CMK (cell line): ENCODE data around the gene ATP1B1.
"Not testable (repeated sequence)": the region's sequence is repeated elsewhere in the genome, so short reads cannot be mapped to it uniquely, and the experiment has no call there.

ENCODE experiments used
- DNase-seq: peaks from one replicate; pipeline ENCODE4 v3.0.0-alpha.2; 2010; ENCODE audit warnings: low read depth

Gene ATP1B1

GRCh38 chr1:169142129-169142528 is 35.6 kb downstream of the ATP1B1 start:
- no peak for DNase-seq

DNA sequence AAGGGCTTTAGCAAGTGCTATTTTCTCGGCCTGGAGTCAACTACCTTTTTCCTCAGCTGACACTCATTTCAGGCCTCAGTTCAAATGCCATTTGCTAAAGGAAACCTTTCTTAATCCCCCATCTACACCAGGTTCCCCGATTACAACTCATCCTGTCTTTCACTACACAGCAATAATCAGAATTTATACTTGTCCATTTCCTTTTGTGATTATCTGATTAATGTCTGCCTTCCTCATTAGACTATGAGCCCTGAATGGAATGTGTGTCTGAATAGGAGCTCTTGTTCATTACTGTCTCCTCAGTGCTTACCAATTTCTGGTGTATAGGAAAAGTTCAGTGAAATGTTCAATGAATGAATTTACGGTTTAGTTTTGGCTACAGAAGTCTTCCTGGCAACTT is 36.9 kb downstream of the ATP1B1 start:
- DNase-seq, result no peak

- no peak for DNase-seq
Measured at GRCh38 chr1:169143984-169144383, 37.5 kb downstream of the ATP1B1 start.

GRCh38 chr1:169144941-169145626 is 38.6 kb downstream of the ATP1B1 start:
- DNase-seq, result no peak

DNA sequence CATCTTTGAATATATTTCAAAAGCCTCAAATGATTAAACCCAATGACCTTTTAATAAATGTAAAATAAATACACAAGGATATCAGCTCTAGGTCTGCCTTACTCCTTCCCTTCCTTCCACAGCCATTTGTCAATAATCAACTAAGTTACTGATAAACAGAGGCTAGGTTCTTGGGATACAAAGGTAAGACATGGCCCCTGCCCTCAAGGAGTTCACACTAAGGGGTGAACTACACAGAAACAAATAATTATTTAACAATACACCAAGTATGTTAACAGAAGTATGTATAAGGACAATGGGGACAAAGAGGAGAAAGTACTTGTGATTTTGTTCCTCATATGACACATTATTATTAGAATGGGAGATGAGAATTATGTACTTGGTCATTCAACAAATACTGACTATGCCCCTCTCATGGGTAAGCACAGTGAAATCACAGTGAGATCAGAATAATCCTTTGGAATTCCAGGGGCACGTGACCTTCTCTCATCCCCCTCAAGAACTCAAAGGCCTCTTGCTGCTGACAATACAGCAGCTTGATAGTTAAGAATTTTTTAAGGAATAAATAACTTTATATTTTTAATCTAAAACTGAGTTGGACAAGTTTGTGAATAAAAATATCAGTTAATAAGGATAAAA is 40.2 kb downstream of the ATP1B1 start:
- DNase-seq, result no peak

DNA sequence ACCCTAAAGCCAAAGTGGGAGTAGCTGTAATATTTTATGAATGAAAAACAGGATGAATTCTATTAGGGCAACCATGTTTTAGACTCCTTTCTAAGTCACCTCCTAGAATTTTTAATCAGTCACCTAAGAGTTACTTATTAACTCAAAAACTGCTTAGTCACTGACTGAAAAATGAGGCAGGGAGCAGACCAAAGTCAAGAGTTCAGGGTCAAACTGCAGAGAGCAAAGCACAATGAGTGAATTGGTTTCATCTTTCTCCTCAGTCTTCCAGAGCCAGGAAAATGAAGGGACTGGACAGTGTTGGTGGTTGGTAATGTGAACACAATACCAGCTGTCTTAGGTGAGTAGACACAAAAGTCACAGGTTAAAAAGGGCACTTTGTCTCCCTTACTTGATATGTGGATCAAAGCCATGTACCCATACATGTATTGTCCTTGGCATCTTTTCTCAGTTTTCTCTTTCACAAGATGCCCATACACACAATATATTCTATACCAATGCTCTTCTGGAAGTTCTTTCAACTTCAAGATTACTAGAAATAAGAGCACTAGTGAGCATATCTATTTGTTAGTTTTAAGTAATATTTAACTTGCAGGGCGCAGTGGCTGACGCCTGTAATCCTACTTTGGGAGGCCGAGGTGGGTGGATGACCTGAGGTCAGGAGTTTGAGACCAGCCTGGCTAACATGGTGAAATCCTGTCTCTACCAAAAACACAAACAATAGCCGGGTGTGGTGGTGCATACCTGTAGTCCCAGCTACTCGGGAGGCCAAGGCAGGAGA is 42.2 kb downstream of the ATP1B1 start:
- no peak for DNase-seq

GRCh38 chr1:169149555-169150286 is 43.2 kb downstream of the ATP1B1 start:
- no peak for DNase-seq

DNA sequence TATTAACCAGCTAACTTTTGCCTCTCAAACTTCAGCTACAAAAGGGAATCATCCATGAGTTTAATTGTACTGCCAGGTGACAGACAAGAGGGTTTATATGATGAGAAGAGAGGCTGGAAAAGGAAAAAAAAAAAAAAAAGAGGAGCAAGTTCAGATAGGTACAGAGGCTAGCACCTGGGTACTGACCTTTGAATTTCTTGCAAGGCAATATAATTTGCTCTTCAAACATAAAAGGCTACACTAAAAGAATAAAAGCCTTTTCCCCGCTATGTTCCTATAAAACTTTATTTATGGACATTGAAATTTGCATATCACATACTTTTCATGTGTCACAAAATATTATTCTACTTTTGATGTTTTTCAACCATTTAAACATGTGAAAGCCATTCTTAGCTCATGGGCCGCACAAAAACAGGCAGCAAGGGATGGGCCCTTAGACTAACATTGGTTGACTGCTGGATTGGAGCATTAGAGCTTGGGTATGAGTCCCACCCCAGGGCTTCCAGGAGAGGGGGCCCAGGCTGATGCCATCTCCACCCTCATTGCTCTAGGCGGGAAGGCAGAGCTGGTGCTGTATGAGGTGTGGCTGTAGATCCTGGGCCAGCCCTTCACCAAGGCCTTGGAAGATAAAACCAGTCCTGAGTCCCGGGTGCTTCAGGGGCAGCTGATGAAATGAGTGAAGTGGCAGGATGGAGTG is 44.3 kb downstream of the ATP1B1 start:
- no peak for DNase-seq

DNA sequence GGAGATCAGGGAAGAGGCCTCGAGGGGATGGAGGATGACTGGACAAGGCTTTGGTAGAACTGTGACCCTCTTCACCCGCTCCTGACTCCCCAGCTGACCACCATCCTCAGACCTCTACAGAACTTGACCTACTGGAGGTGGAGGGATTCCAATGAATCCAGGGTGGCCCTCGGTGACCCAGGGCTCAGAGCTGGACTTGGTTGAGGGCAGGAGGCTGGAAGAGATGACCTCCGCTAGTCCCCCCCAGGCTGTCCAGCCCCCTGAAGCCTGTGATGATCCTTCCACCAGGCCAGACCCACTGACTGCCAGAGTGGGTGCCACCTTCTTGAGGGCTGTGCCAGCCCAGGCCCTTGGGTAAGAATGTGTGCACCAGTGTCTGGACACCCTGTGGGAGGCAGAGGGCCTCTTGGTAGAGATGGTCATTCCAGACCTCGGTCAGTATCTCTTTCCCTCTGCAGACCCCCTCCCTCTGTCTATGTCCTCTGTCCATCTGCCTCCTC is 44.9 kb downstream of the ATP1B1 start:
- DNase-seq, result no peak

DNA sequence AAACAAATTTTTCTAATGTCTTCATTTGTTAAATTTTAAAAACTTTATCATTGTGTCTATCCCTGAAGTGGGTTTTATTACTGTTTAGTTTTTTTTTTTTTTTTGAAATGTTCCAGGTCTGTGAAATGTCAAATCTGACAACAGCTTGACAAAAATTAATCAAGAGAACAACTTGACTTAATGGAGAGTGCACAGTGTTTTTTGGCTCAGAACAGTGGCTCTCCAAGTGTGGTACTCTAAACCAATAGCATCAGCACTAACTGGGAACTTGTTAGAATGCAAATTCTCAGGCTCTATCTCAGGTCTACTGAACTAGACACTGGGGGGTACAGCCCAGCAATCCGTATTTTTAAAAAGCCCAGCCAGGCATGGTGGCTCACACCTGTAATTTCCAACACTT is 49.2 kb downstream of the ATP1B1 start:
- DNase-seq, result no peak

DNA sequence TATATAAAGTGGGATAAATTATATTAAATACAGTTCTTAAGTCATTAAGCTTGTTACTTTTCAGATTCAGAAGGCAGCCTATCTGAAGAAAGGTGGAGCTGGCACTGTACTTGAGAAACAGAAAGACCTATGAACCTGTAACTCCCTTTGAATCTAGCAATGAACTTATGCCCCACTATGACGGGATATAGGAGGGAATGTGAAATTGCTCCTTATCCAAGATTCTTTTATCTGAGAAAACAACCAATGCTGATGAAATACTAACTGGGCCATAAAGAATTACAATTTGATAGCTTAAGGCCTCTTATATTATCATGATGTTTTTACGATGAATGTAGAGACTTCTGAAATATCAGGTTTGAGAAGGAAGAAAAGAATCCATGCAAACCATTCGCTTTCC is 50.1 kb downstream of the ATP1B1 start:
- no peak for DNase-seq

DNA sequence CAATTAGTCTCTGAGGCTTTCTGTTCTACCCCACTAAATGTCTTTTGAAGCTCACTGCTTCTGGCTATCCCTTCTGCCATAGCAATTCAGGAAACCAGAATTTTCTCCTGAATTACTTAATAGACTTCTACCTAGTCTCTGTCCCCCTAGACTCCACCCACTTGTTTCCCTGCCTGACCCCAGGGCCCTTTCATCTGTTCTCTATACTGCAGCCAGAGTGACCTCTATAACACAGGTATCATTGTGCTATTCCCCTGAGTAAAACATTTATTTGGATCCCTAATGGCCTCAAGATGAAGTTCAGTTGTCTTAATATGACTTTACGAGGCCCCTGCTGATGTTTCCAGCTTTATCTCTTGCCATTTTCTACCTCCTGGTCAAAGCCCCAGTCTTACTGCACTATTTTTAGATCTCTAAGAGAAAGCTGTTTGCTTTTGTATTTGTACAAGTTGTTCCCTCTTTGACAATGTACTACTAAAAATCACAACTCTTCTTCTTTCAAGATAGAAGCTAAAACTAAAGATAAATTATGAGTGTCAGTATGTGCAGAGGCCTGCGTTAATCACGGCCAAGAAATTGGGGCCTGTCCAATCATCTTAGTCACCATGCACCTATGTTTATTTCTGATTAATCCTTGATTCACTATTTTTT is 54.5 kb downstream of the ATP1B1 start:
- no peak for DNase-seq

DNA sequence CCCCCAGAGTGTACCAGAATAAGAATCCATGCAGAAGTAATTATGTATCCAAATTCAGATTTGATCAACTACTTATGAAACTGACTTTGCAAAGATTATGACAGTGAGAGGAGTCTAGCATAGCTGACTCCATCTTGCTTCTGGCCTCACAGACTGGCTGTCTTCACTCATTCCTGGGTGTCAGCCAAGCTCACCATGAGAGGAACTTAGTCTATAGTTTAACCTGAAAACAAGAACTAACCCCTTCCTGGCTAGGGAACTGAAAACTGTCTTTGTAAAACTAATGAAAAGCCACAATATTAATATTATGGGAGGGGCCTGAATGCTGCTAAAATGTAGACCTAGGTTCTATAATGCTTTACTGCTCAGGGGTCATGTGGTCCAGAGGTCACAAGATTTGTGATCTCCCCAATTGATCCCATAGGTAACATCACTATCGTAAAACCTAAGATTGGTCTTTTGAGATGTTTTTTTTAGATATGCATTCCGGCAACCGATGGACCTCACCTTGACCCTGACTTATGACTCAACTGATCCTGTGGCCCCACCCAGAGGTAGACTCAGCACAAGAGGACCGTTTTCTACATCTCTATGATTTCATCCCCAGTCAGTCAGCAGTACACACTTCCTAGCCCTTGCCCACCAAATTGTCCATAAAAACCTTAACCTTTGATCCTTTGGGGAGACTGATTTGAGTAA is 55.2 kb downstream of the ATP1B1 start:
- DNase-seq, result no peak

DNA sequence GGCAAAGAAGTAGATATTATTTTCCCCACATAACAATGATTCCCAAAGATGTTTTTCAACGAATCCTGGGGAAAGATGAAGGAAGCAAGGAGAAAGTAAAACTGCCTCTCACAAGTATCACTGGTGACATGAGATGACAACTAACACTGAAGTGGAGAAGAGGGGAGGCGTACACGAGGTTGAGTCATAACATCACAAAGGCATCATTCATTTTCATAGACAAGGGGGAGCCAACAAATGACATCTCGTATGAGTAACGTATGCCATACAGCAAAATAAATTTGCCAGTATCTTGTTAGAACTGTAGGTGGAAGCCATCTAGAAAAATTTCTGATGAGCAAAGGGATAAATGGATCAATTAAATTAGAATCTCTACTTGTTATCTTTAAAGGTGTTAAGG is 56.6 kb downstream of the ATP1B1 start:
- DNase-seq, result no peak

DNA sequence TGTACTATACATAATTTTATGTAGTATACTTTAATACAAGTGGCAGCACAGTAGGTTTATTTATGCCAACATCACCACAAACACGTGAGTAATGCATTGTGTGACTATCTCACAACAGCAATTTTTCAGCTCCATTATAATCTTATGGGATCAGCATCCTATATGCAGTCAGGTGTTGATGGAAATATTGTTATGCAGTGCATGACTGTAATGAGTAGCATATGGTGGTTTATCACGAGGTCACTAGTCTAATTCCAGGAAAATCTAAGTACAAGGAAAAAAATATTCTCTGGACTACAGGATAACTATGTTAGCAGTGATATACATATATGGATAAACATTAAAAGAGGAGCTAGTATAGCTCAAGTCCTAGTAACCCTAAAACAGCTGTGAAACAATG is 69.0 kb downstream of the ATP1B1 start:
- no peak for DNase-seq

DNA sequence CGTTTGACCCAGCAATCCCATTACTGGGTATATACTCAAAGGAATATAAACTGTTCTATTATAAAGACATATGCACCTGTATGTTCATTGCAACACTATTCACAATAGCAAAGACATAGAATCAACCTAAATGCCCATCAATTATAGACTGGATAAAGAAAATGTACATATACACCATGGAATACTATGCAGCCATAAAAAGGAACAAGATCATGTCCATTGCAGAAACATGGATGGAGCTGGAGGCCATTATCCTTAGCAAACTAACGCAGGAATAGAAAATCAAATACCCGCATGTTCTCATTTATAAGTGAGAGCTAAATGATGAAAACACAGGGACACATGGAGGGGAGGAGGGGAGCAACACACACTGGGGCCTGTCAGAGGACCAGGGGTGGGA is 72.9 kb downstream of the ATP1B1 start:
- not testable (repeated sequence) for DNase-seq

DNA sequence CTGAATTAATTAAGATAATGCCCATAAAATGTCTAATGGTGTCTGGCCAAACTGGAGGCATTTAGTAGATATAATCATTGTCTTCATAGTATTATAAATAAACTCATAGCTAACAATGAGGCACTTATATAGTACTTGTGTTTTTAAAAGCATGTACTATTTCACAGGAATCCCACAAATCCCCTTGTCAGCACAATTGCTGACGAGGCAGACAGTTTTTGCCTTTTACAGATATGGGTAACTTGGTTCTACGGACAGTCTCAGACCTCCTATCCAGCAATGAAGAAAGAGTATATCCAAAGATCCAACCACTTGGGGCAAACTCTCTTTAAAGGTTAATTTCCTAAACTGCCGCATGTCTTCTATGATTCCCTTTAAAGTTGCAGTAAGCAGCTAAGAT is 73.7 kb downstream of the ATP1B1 start:
- DNase-seq, result no peak
